ENCODE data around the gene S100A7A.

DNA sequence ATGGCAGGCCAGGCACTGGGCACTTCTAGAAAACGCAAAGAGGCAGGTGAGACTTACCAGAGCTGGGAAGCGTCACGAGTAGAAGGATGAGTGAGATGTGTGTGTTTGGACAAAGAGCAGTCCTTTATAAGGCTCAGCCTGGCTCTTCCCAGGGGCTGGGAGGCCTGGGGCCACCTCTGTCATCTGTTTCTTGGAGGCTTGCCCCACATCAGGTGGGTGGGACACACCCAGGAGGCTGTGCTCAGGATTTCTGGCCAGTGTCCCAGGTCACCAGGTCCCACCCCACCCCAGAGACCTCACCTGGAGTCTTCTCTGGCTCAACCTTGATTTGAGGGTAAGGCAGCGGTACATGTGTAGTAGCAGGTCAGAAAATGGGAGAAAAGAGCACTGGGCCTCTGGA lies 44.2 kb downstream of the S100A7A start, which contains the start of gene S100A7:
- no peak for TF ChIP-seq CTCF (IDR thresholded peaks at IDR 0.05; ENCODE audit: extremely low read depth in 1 of 2, insufficient read depth in 1 of 2, low read depth in 1 of 2, low read length in 2 of 2)
- no peak for TF ChIP-seq MYC (IDR thresholded peaks at IDR 0.05; ENCODE audit: low read depth, low read length)

Data from endothelial cell of umbilical vein (primary cell).